ENCODE results near the gene SLC8A1. TPM values are rescaled to one million over a fixed set of nuclear protein-coding genes. Genes with fewer than 3 reads are reported as not detected.
A peak's percentile ranks its signal among the peaks of the same experiment; 100 is the strongest.

The SLC8A1 gene
- total and polyA plus RNA-seq, 2 donors: 0.46 to 20.4 TPM

GRCh38 chr2:40249577-40249976, 202.3 kb downstream of the SLC8A1 start:
- no peaks in the 10 kb centered on the region for H3K36me3 ChIP-seq (ENCODE audit: control insufficient read depth in 2 of 2, insufficient read depth in 2 of 2, low read length in 1 of 2)
- H3K4me3 ChIP-seq (ENCODE audit: low read length in 2 of 2): no peak overlapping the region
- H3K4me1 ChIP-seq (ENCODE audit: control insufficient read depth in 2 of 2, insufficient read depth in 2 of 2, low read length in 2 of 2): no peaks in the 10 kb centered on the region
- H3K27me3 ChIP-seq (ENCODE audit: control insufficient read depth in 2 of 2, insufficient read depth in 1 of 2, low read length in 1 of 2): no peaks in the 10 kb centered on the region
- no peaks in the 10 kb centered on the region for H3K9me3 ChIP-seq (ENCODE audit: control insufficient read depth in 2 of 2, insufficient read depth in 1 of 2, low read length in 1 of 2)
- H3K27ac ChIP-seq (ENCODE audit: low read depth in 1 of 2, low read length in 1 of 2): no peak overlapping the region
- DNase-seq (ENCODE audit: low read depth in 6 of 9, low spot score in 9 of 9): no peak
- WGBS: 80% methylated on average over 2 of the region's 2 CpGs

DNA sequence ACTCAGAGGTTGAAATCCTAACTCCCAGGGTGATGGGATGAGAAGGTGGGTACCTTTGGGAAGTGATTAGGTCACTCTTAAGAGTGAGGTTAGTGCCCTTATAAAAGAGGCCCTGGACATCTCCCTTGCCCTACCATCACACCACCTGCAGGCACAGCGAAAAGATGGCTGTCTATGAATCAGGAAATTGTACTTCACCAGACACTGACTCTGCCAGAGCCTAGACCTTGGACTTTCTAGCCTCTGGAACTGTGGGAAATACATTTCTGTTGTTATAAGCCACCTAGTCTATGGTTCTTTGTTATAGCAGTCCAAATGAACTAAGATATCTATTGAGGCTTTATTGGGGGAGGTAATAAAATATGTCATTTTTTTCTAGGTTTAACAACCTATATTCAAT, 203.6 kb downstream of the SLC8A1 start:
- H3K4me1 ChIP-seq (ENCODE audit: control insufficient read depth in 2 of 2, insufficient read depth in 2 of 2, low read length in 2 of 2): peaks cover 0 to 2% of the 10 kb centered on the region in 2 donors
- no peaks in the 10 kb centered on the region for H3K27me3 ChIP-seq (ENCODE audit: control insufficient read depth in 2 of 2, insufficient read depth in 1 of 2, low read length in 1 of 2)
- no peak overlapping the region for H3K4me3 ChIP-seq (ENCODE audit: low read length in 2 of 2)
- 94% methylated on average over 1 of the region's 1 CpG for WGBS
- H3K27ac ChIP-seq (ENCODE audit: low read depth in 1 of 2, low read length in 1 of 2): no peak overlapping the region
- no peaks in the 10 kb centered on the region for H3K9me3 ChIP-seq (ENCODE audit: control insufficient read depth in 2 of 2, insufficient read depth in 1 of 2, low read length in 1 of 2)
- DNase-seq (ENCODE audit: low read depth in 6 of 9, low spot score in 9 of 9): no peak
- H3K36me3 ChIP-seq (ENCODE audit: control insufficient read depth in 2 of 2, insufficient read depth in 2 of 2, low read length in 1 of 2): no peaks in the 10 kb centered on the region

DNA sequence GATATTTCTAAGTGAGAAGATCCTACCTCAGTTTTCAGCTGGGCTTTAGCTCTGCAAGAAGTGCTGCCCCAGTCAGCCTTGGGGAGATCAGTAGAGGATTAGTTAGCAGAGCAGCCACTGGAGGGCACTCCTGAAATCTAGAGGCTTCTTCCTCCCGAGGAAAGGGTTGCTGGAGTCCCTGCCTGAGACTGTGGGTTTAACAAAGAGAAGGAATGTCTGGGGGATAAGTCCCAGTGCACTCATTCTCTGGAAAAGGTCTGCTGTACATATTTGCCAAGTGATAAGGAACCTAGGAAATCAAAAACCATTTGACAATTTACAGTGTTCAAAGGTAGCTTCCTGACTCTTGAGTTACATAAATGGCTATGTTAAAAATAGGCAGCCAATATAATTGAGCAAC, 207.2 kb downstream of the SLC8A1 start:
- Histone ChIP-seq H3K4me1 (ENCODE audit: control insufficient read depth in 2 of 2, insufficient read depth in 2 of 2, low read length in 2 of 2) (peaks cover 0 to 2% of the 10 kb centered on the region in 2 donors), H3K27me3 (ENCODE audit: control insufficient read depth in 2 of 2, insufficient read depth in 1 of 2, low read length in 1 of 2) (no peaks in the 10 kb centered on the region), H3K27ac (ENCODE audit: low read depth in 1 of 2, low read length in 1 of 2) (no peak overlapping the region), H3K4me3 (ENCODE audit: low read length in 2 of 2) (no peak overlapping the region), H3K36me3 (ENCODE audit: control insufficient read depth in 2 of 2, insufficient read depth in 2 of 2, low read length in 1 of 2) (no peaks in the 10 kb centered on the region), H3K9me3 (ENCODE audit: control insufficient read depth in 2 of 2, insufficient read depth in 1 of 2, low read length in 1 of 2) (no peaks in the 10 kb centered on the region)
- WGBS: 6% methylated on average over 1 of the region's 1 CpG
- DNase-seq (ENCODE audit: low read depth in 6 of 9, low spot score in 9 of 9): peak in 7 of 9 donors; percentile 37 to 79 (median 47)

DNA sequence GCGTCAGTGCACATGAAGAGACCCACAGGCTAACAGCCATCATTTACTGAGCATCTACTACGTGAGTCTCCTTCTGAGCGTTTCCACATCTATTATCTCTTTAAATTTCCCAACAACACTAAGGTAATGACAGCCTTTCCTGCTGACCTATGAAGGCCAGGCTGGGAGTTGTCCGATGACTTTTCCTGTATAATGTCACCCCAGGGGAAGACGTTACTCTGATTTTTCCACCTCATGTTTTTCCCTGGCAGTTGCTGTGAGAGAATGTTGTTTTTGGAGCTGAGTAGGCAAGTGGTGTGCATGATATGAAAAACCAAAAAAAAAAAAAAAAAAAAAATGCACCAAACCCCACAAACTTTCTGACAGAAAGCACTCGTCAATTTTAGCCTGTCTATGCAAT, 207.6 kb downstream of the SLC8A1 start:
- Histone ChIP-seq H3K9me3 (ENCODE audit: control insufficient read depth in 2 of 2, insufficient read depth in 1 of 2, low read length in 1 of 2) (no peaks in the 10 kb centered on the region), H3K27ac (ENCODE audit: low read depth in 1 of 2, low read length in 1 of 2) (no peak overlapping the region), H3K36me3 (ENCODE audit: control insufficient read depth in 2 of 2, insufficient read depth in 2 of 2, low read length in 1 of 2) (no peaks in the 10 kb centered on the region), H3K4me1 (ENCODE audit: control insufficient read depth in 2 of 2, insufficient read depth in 2 of 2, low read length in 2 of 2) (peaks cover 0 to 2% of the 10 kb centered on the region in 2 donors), H3K27me3 (ENCODE audit: control insufficient read depth in 2 of 2, insufficient read depth in 1 of 2, low read length in 1 of 2) (no peaks in the 10 kb centered on the region), H3K4me3 (ENCODE audit: low read length in 2 of 2) (no peak overlapping the region)
- DNase-seq (ENCODE audit: low read depth in 6 of 9, low spot score in 9 of 9): no peak
- 82% methylated on average over 6 of the region's 6 CpGs for WGBS

DNA sequence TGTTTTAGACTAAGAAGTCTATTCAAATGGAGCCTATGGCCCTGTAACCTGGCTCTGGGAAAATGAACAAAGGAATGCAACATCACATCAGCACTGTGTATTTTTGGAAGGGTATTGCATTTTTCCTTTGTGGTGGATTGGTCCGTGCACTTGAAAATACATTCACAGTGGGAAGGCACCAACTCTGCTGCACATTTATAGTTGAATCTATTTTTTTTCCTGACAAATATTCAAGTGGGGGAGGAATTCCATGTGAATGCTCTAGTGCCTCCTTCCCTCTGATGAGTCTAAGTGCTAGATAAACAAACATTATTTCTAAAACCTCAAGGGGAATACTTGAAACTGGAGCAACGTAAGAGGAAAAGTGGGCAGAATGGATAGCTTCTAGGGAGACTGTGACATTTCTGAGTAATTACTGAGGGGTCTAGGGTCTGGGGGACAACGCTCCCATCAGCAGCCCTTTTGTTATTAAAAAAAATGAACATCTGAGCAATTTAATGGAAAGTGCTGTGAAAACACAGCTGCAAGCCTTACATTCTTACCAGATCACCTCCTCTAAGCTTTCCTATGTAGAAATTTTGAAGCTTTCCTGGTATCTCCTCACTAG, 208.2 kb downstream of the SLC8A1 start:
- DNase-seq (ENCODE audit: low read depth in 6 of 9, low spot score in 9 of 9): no peak
- H3K36me3 ChIP-seq (ENCODE audit: control insufficient read depth in 2 of 2, insufficient read depth in 2 of 2, low read length in 1 of 2): no peaks in the 10 kb centered on the region
- H3K27ac ChIP-seq (ENCODE audit: low read depth in 1 of 2, low read length in 1 of 2): no peak overlapping the region
- H3K27me3 ChIP-seq (ENCODE audit: control insufficient read depth in 2 of 2, insufficient read depth in 1 of 2, low read length in 1 of 2): no peaks in the 10 kb centered on the region
- H3K9me3 ChIP-seq (ENCODE audit: control insufficient read depth in 2 of 2, insufficient read depth in 1 of 2, low read length in 1 of 2): no peaks in the 10 kb centered on the region
- no peak overlapping the region for H3K4me3 ChIP-seq (ENCODE audit: low read length in 2 of 2)
- H3K4me1 ChIP-seq (ENCODE audit: control insufficient read depth in 2 of 2, insufficient read depth in 2 of 2, low read length in 2 of 2): peaks cover 0 to 2% of the 10 kb centered on the region in 2 donors
- 91% methylated on average over 3 of the region's 3 CpGs for WGBS

DNA sequence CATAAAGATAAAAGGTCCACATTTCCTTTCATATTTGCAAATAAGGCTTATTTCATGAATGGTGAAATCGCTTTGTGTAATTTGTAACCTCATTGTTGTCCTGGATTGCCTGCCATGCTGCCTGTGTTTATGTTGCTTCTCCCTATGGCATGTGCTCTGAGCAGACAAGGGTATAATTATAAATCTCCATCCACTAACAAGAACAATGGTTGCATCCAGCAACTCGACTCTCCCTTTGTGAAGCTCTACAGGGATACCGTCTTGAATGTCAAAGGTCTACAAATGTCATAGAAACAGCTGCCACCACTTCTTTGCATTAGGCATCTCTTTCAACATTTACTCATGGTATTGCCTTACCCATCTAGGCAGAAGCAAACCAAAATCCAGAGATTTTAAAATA, 209.6 kb downstream of the SLC8A1 start:
- WGBS: 98% methylated on average over 3 of the region's 3 CpGs
- Histone ChIP-seq H3K27me3 (ENCODE audit: control insufficient read depth in 2 of 2, insufficient read depth in 1 of 2, low read length in 1 of 2) (no peaks in the 10 kb centered on the region), H3K4me1 (ENCODE audit: control insufficient read depth in 2 of 2, insufficient read depth in 2 of 2, low read length in 2 of 2) (peaks cover 0 to 2% of the 10 kb centered on the region in 2 donors), H3K36me3 (ENCODE audit: control insufficient read depth in 2 of 2, insufficient read depth in 2 of 2, low read length in 1 of 2) (no peaks in the 10 kb centered on the region), H3K4me3 (ENCODE audit: low read length in 2 of 2) (no peak overlapping the region), H3K27ac (ENCODE audit: low read depth in 1 of 2, low read length in 1 of 2) (no peak overlapping the region), H3K9me3 (ENCODE audit: control insufficient read depth in 2 of 2, insufficient read depth in 1 of 2, low read length in 1 of 2) (no peaks in the 10 kb centered on the region)
- DNase-seq (ENCODE audit: low read depth in 6 of 9, low spot score in 9 of 9): no peak

GRCh38 chr2:40240070-40240469, 211.8 kb downstream of the SLC8A1 start:
- H3K4me1 ChIP-seq (ENCODE audit: control insufficient read depth in 2 of 2, insufficient read depth in 2 of 2, low read length in 2 of 2): peaks cover 0 to 2% of the 10 kb centered on the region in 2 donors
- no peaks in the 10 kb centered on the region for H3K9me3 ChIP-seq (ENCODE audit: control insufficient read depth in 2 of 2, insufficient read depth in 1 of 2, low read length in 1 of 2)
- H3K27ac ChIP-seq (ENCODE audit: low read depth in 1 of 2, low read length in 1 of 2): no peak overlapping the region
- 90% methylated on average over 5 of the region's 5 CpGs for WGBS
- no peak for DNase-seq (ENCODE audit: low read depth in 6 of 9, low spot score in 9 of 9)
- H3K27me3 ChIP-seq (ENCODE audit: control insufficient read depth in 2 of 2, insufficient read depth in 1 of 2, low read length in 1 of 2): no peaks in the 10 kb centered on the region
- H3K36me3 ChIP-seq (ENCODE audit: control insufficient read depth in 2 of 2, insufficient read depth in 2 of 2, low read length in 1 of 2): no peaks in the 10 kb centered on the region
- H3K4me3 ChIP-seq (ENCODE audit: low read length in 2 of 2): no peak overlapping the region

DNA sequence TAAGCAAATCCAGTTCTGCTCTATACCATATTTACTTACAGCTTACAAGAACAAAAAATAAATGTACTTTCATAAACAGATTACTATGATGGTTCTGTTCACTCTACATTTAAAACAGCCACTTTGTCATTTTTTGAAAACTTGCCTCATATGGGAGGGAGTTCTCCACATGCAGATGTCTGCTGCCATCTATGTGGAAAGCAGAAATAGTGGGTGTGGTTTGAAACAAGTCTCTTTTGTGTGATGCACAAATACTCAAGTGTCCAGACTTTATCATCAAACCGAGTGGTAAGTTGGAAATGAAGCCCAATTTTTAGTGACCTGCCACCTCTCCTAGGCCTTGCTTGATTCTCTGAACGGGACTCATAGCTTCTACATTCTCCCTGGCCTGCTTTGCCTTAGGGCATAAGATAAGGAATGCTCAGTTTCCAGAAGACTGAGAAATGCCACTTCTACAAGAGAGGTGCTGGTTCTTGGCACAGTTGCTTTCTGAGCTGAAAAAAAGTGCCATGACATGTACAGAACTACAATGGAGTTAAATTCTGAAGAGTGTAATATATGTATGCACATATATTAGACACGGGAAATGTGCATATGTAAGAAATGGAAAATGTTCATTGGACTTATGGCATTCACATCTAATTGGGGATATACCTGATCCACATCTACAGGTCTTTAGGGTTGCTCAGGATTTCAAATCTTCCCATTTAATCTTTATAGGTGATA, 221.0 kb downstream of the SLC8A1 start:
- Histone ChIP-seq H3K9me3 (ENCODE audit: control insufficient read depth in 2 of 2, insufficient read depth in 1 of 2, low read length in 1 of 2) (no peaks in the 10 kb centered on the region), H3K4me1 (ENCODE audit: control insufficient read depth in 2 of 2, insufficient read depth in 2 of 2, low read length in 2 of 2) (peaks cover 12 to 15% of the 10 kb centered on the region in 2 donors), H3K4me3 (ENCODE audit: low read length in 2 of 2) (no peak overlapping the region), H3K27me3 (ENCODE audit: control insufficient read depth in 2 of 2, insufficient read depth in 1 of 2, low read length in 1 of 2) (no peaks in the 10 kb centered on the region), H3K27ac (ENCODE audit: low read depth in 1 of 2, low read length in 1 of 2) (no peak overlapping the region), H3K36me3 (ENCODE audit: control insufficient read depth in 2 of 2, insufficient read depth in 2 of 2, low read length in 1 of 2) (no peaks in the 10 kb centered on the region)
- peak in 4 of 9 donors; percentile 29 to 77 (median 35) for DNase-seq (ENCODE audit: low read depth in 6 of 9, low spot score in 9 of 9)
- WGBS: 97% methylated on average over 3 of the region's 3 CpGs

- Histone ChIP-seq H3K27me3 (ENCODE audit: control insufficient read depth in 2 of 2, insufficient read depth in 1 of 2, low read length in 1 of 2) (no peaks in the 10 kb centered on the region), H3K36me3 (ENCODE audit: control insufficient read depth in 2 of 2, insufficient read depth in 2 of 2, low read length in 1 of 2) (no peaks in the 10 kb centered on the region), H3K9me3 (ENCODE audit: control insufficient read depth in 2 of 2, insufficient read depth in 1 of 2, low read length in 1 of 2) (no peaks in the 10 kb centered on the region), H3K27ac (ENCODE audit: low read depth in 1 of 2, low read length in 1 of 2) (no peak overlapping the region), H3K4me3 (ENCODE audit: low read length in 2 of 2) (no peak overlapping the region), H3K4me1 (ENCODE audit: control insufficient read depth in 2 of 2, insufficient read depth in 2 of 2, low read length in 2 of 2) (peaks cover 12 to 15% of the 10 kb centered on the region in 2 donors)
- DNase-seq (ENCODE audit: low read depth in 6 of 9, low spot score in 9 of 9): peak in 1 of 9 donors; percentile 20
- WGBS: 97% methylated on average over 1 of the region's 1 CpG
These were observed 221.7 kb downstream of the SLC8A1 start for GRCh38 chr2:40230186-40230585.

All from thymus (tissue), 11 donors.